Parathyroid adenoma (tissue), 2 donors: ENCODE measurements around the gene LMBR1L.

Experiments used
- H2AFZ ChIP-seq: fragments of 300-600 bp; sonication (generic); one replicate; pipeline ENCODE4 v1.7.0; 2017; ENCODE audit warnings: antibody characterized with exemption, mild to moderate bottlenecking
- H3K27ac ChIP-seq: fragments of 300-600 bp; sonication (generic); one replicate; pipeline ENCODE4 v1.7.0; 2017
- H3K27me3 ChIP-seq: fragments of 300-600 bp; sonication (generic); one replicate; pipeline ENCODE4 v1.7.0; 2017; ENCODE audit warnings: low read length; ENCODE audit not compliant: control insufficient read depth, insufficient read depth
- H3K36me3 ChIP-seq: fragments of 300-600 bp; sonication (generic); one replicate; pipeline ENCODE4 v1.7.0; 2017; ENCODE audit warnings: low read length; ENCODE audit not compliant: control insufficient read depth, insufficient read depth
- H3K4me1 ChIP-seq: fragments of 300-600 bp; sonication (generic); one replicate; pipeline ENCODE4 v1.7.0; 2017; ENCODE audit warnings: control low read depth
- H3K4me2 ChIP-seq: fragments of 300-600 bp; sonication (generic); one replicate; pipeline ENCODE4 v1.7.0; 2017; ENCODE audit warnings: low read length
- H3K4me3 ChIP-seq: fragments of 300-600 bp; sonication (generic); one replicate; pipeline ENCODE4 v1.7.0; 2017; ENCODE audit warnings: low read depth, low read length
- H3K79me2 ChIP-seq: fragments of 300-600 bp; sonication (generic); one replicate; pipeline ENCODE4 v1.7.0; 2017; ENCODE audit warnings: control low read depth
- H3K9ac ChIP-seq: fragments of 300-600 bp; sonication (generic); one replicate; pipeline ENCODE4 v1.7.0; 2017; ENCODE audit warnings: mild to moderate bottlenecking
- H3K9me3 ChIP-seq: fragments of 300-600 bp; sonication (generic); one replicate; pipeline ENCODE4 v1.7.0; 2017; ENCODE audit warnings: low read length; ENCODE audit not compliant: control insufficient read depth
- CTCF ChIP-seq: fragments of 300-600 bp; sonication (generic); IDR thresholded peaks from one replicate; pipeline ENCODE4 v1.7.0; 2017; ENCODE audit warnings: antibody characterized with exemption, mild to moderate bottlenecking
- donor health status: primary hyperparathyroidism.

LMBR1L gene

GRCh38 chr12:49089821-49090773 lies 20.6 kb downstream of the LMBR1L start:
- peaks cover 13% of the 10 kb centered on the region for H3K4me1 ChIP-seq
- H3K9ac ChIP-seq = no peak overlapping the region
- no peaks in the 10 kb centered on the region for H3K79me2 ChIP-seq
- peak overlapping the region; percentile 58 for H3K4me2 ChIP-seq
- H3K4me3 ChIP-seq = no peak overlapping the region
- no peaks in the 10 kb centered on the region for H3K36me3 ChIP-seq
- no peak for TF ChIP-seq CTCF
- no peaks in the 10 kb centered on the region for H3K9me3 ChIP-seq
- peak overlapping the region; percentile 30 for H2AFZ ChIP-seq
- no peak overlapping the region for H3K27ac ChIP-seq
- peaks cover 27% of the 10 kb centered on the region for H3K27me3 ChIP-seq

DNA sequence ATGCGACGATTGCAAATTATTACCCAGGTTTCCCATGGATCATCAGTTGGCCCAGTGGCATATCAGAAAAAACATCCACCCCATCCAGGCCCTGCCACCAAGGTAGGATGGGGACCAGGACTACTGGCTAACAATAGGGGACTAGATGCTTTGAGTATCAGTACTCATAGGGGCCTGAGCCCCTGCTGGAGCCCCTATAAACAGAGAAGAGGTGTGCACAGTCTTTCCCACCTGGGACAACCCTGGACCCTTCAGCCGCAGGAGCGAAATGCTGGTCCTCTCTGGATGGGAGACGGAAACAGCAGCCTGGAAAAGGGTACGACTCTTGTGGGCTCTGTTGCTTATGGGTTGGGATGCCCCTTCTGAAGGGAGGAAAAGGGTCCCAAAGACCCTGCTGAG lies 21.7 kb downstream of the LMBR1L start:
- Histone ChIP-seq H2AFZ (no peak overlapping the region), H3K27ac (no peak overlapping the region), H3K4me2 (no peak overlapping the region), H3K9ac (no peak overlapping the region), H3K4me3 (no peak overlapping the region), H3K79me2 (no peaks in the 10 kb centered on the region), H3K4me1 (peaks cover 13% of the 10 kb centered on the region), H3K27me3 (peaks cover 27% of the 10 kb centered on the region), H3K36me3 (no peaks in the 10 kb centered on the region), H3K9me3 (no peaks in the 10 kb centered on the region)
- TF ChIP-seq CTCF = no peak

GRCh38 chr12:49088150-49088931 lies 22.3 kb downstream of the LMBR1L start:
- Histone ChIP-seq H3K4me1 (peaks cover 13% of the 10 kb centered on the region), H2AFZ (peak overlapping the region; percentile 66), H3K9ac (no peak overlapping the region), H3K79me2 (no peaks in the 10 kb centered on the region), H3K4me2 (peak overlapping the region; percentile 42), H3K27me3 (peaks cover 25% of the 10 kb centered on the region), H3K4me3 (peak overlapping the region; percentile 6), H3K27ac (no peak overlapping the region), H3K36me3 (no peaks in the 10 kb centered on the region), H3K9me3 (no peaks in the 10 kb centered on the region)
- peak; percentile 81 for TF ChIP-seq CTCF

- Histone ChIP-seq H2AFZ (no peak overlapping the region), H3K79me2 (no peaks in the 10 kb centered on the region), H3K4me3 (no peak overlapping the region), H3K36me3 (no peaks in the 10 kb centered on the region), H3K9ac (no peak overlapping the region), H3K4me2 (no peak overlapping the region), H3K27ac (no peak overlapping the region), H3K9me3 (no peaks in the 10 kb centered on the region), H3K27me3 (peaks cover 11% of the 10 kb centered on the region), H3K4me1 (peaks cover 7% of the 10 kb centered on the region)
- TF ChIP-seq CTCF = no peak
These were observed 24.5 kb downstream of the LMBR1L start for GRCh38 chr12:49086116-49086515.
